Measurements from ENCODE around the gene EFCAB14.

DNA sequence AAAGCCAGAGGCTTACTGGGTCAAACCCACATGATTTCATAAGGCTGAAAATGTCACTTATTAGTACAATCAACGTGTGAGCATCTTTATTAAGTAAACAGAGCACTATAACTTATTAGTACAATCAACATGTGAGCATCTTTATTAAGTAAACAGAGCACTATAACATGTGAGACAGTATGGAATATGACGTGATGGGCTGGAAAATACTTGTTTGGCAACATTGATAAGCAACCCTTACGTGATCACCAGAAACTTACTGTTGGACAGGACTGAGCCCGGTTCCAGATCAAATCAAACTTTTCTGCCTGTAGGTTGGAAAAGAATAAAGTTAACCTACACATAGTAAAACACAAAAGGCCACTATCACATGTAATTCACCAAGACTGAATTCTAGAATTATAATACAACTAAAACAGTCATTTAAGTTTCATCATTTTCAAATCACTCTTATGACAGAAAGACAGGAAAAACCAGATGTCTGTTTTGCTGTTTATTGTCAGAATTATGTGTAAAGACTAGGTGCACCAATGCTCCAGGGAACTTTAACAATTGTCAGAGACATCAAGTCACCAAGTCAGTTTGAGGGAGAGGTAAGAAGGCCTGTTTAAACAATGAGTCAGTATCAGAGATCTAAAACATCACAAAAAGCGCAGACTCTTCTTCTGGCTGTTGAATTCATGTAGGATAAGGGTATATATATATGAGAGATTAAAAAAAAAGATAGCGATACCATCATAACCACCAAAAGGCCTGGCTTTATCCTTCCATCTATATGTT, 66.4 kb downstream of the EFCAB14 start:
- no peak for TF ChIP-seq POLR2AphosphoS5 (IDR thresholded peaks at IDR 0.05; ENCODE audit: borderline replicate concordance, low read depth, low read length)
- no peak for TF ChIP-seq EZH2 (IDR thresholded peaks at IDR 0.05)
- no peak for TF ChIP-seq FOXP2 (optimal IDR thresholded peaks at IDR 0.05; ENCODE audit: control extremely low read depth, extremely low read length, insufficient read depth)

Measured in SK-N-MC (cell line).